HEK293 (cell line): ENCODE data around the gene RHBDF1.
A peak's percentile ranks its signal among the peaks of the same experiment; 100 is the strongest.

Experiments used
- CTCF ChIA-PET: fragments of 350-600 bp; formaldehyde crosslinking; extraction: SDS; loops from one replicate; lab custom pipeline; 2021; ENCODE audit warnings: antibody characterized with exemption; lab: Yijun Ruan, JAX
- POLR2A ChIA-PET: fragments of 300-600 bp; formaldehyde crosslinking; extraction: SDS; loops from one replicate; lab custom pipeline; 2020; ENCODE audit warnings: antibody characterized with exemption, inconsistent platforms; lab: Yijun Ruan, JAX
- H3K27ac ChIP-seq: fragments of 200-500 bp; sonication (Bioruptor generic); 2 replicates; pipeline ENCODE4 v1.5.1; 2014; ENCODE audit warnings: low read depth, low read length, control low read depth, inconsistent platforms; ENCODE audit errors: extremely low read depth
- H3K36me3 ChIP-seq, 2 experiments: fragments of 200-500 bp in 1 of 2; sonication (Bioruptor generic) in 1 of 2; 1 replicate in 1 of 2; 2 replicates in 1 of 2; pipeline ENCODE4 v1.5.1; 2014 to 2017; ENCODE audit warnings: inconsistent platforms in 2 of 2, low read length in 2 of 2; ENCODE audit not compliant: control insufficient read depth in 2 of 2, insufficient read depth in 1 of 2
- H3K4me1 ChIP-seq: fragments of 200-500 bp; sonication (Bioruptor generic); 2 replicates; pipeline ENCODE4 v1.5.1; 2014; ENCODE audit warnings: mild to moderate bottlenecking, low read length, inconsistent platforms; ENCODE audit not compliant: control insufficient read depth, insufficient read depth
- H3K4me3 ChIP-seq: 2 replicates; pipeline ENCODE4 v1.5.1; 2011; ENCODE audit warnings: low read depth, mild to moderate bottlenecking, control low read depth, low read length, moderate library complexity
- H3K9me3 ChIP-seq: fragments of 200-500 bp; sonication (Bioruptor generic); 2 replicates; pipeline ENCODE4 v1.5.1; 2014; ENCODE audit warnings: low read depth, low read length, inconsistent platforms; ENCODE audit not compliant: control insufficient read depth, insufficient read depth
- BCL11B ChIP-seq: fragments of 450-650 bp; formaldehyde crosslinking; IDR thresholded peaks from 2 replicates; pipeline ENCODE4 v1.5.1; 2016; ENCODE audit warnings: low read depth, missing biosample characterization, missing genetic modification characterization
- EGR2 ChIP-seq: fragments of 450-650 bp; formaldehyde crosslinking; IDR thresholded peaks from 2 replicates; pipeline ENCODE4 v1.5.1; 2016; ENCODE audit warnings: low read depth, missing biosample characterization, missing genetic modification characterization
- KLF16 ChIP-seq: fragments of 450-650 bp; formaldehyde crosslinking; IDR thresholded peaks from 2 replicates; pipeline ENCODE4 v1.5.1; 2017; ENCODE audit warnings: missing biosample characterization, missing genetic modification characterization
- KLF8 ChIP-seq: fragments of 450-650 bp; formaldehyde crosslinking; IDR thresholded peaks from 2 replicates; pipeline ENCODE4 v1.5.1; 2016; ENCODE audit warnings: missing biosample characterization, missing genetic modification characterization
- OSR2 ChIP-seq: fragments of 450-650 bp; formaldehyde crosslinking; IDR thresholded peaks from 2 replicates; pipeline ENCODE4 v1.5.1; 2016; ENCODE audit warnings: missing biosample characterization, missing genetic modification characterization
- RBAK ChIP-seq: fragments of 450-650 bp; formaldehyde crosslinking; IDR thresholded peaks from 2 replicates; pipeline ENCODE4 v1.5.1; 2016; ENCODE audit warnings: missing biosample characterization, missing genetic modification characterization
- SP3 ChIP-seq: fragments of 450-650 bp; formaldehyde crosslinking; IDR thresholded peaks from 2 replicates; pipeline ENCODE4 v1.5.1; 2016; ENCODE audit warnings: missing biosample characterization, missing genetic modification characterization
- ZBTB1 ChIP-seq: fragments of 450-650 bp; formaldehyde crosslinking; IDR thresholded peaks from 2 replicates; pipeline ENCODE4 v1.5.1; 2016; ENCODE audit warnings: missing biosample characterization, missing genetic modification characterization
- ZBTB17 ChIP-seq: fragments of 450-650 bp; formaldehyde crosslinking; IDR thresholded peaks from 2 replicates; pipeline ENCODE4 v1.5.1; 2016; ENCODE audit warnings: missing biosample characterization, missing genetic modification characterization
- ZBTB7A ChIP-seq: fragments of 450-650 bp; formaldehyde crosslinking; IDR thresholded peaks from 2 replicates; pipeline ENCODE4 v1.5.1; 2016; ENCODE audit warnings: low read depth, missing biosample characterization, missing genetic modification characterization
- ZFP69B ChIP-seq: fragments of 450-650 bp; formaldehyde crosslinking; IDR thresholded peaks from 2 replicates; pipeline ENCODE4 v1.5.1; 2016; ENCODE audit warnings: missing biosample characterization, missing genetic modification characterization
- ZNF10 ChIP-seq: fragments of 450-650 bp; formaldehyde crosslinking; IDR thresholded peaks from 2 replicates; pipeline ENCODE4 v1.5.1; 2017; ENCODE audit warnings: missing biosample characterization, missing genetic modification characterization
- ZNF148 ChIP-seq: fragments of 450-650 bp; formaldehyde crosslinking; IDR thresholded peaks from 2 replicates; pipeline ENCODE4 v1.5.0; 2017; ENCODE audit warnings: missing biosample characterization, missing genetic modification characterization, borderline replicate concordance
- ZNF174 ChIP-seq: fragments of 450-650 bp; formaldehyde crosslinking; IDR thresholded peaks from 2 replicates; pipeline ENCODE4 v1.5.0; 2017; ENCODE audit warnings: missing biosample characterization, mild to moderate bottlenecking, missing genetic modification characterization
- ZNF2 ChIP-seq: fragments of 450-650 bp; formaldehyde crosslinking; IDR thresholded peaks from 2 replicates; pipeline ENCODE4 v1.5.1; 2016; ENCODE audit warnings: missing biosample characterization, missing genetic modification characterization
- ZNF211 ChIP-seq: fragments of 450-650 bp; formaldehyde crosslinking; IDR thresholded peaks from 2 replicates; pipeline ENCODE4 v1.5.1; 2016; ENCODE audit warnings: low read depth, missing biosample characterization, missing genetic modification characterization
- ZNF549 ChIP-seq: fragments of 450-650 bp; IDR thresholded peaks from 2 replicates; pipeline ENCODE4 v1.5.1; 2018; ENCODE audit warnings: missing biosample characterization, missing genetic modification characterization, mild to moderate bottlenecking, inconsistent platforms, moderate library complexity
- ZNF560 ChIP-seq: fragments of 450-650 bp; formaldehyde crosslinking; IDR thresholded peaks from 2 replicates; pipeline ENCODE4 v1.5.1; 2017; ENCODE audit warnings: missing biosample characterization, missing genetic modification characterization, borderline replicate concordance
- ZNF561 ChIP-seq: fragments of 450-650 bp; IDR thresholded peaks from 2 replicates; pipeline ENCODE4 v1.5.1; 2018; ENCODE audit warnings: missing biosample characterization, missing genetic modification characterization, borderline replicate concordance
- ZNF623 ChIP-seq: fragments of 450-650 bp; formaldehyde crosslinking; IDR thresholded peaks from 2 replicates; pipeline ENCODE4 v1.5.1; 2016; ENCODE audit warnings: missing biosample characterization, missing genetic modification characterization
- ZSCAN16 ChIP-seq: fragments of 450-650 bp; formaldehyde crosslinking; IDR thresholded peaks from 2 replicates; pipeline ENCODE4 v1.5.1; 2016; ENCODE audit warnings: missing biosample characterization, missing genetic modification characterization
- TF ChIP-seq, protein P1 (sequence below): fragments of 450-650 bp; formaldehyde crosslinking; IDR thresholded peaks from 2 replicates; pipeline ENCODE4 v1.5.1; 2017; ENCODE audit warnings: missing biosample characterization, mild to moderate bottlenecking, missing genetic modification characterization, moderate library complexity
- TF ChIP-seq, protein P2 (sequence below): fragments of 450-650 bp; formaldehyde crosslinking; IDR thresholded peaks from 2 replicates; pipeline ENCODE4 v1.5.1; 2016; ENCODE audit warnings: missing biosample characterization, missing genetic modification characterization, borderline replicate concordance
- TF ChIP-seq, protein P3 (sequence below): fragments of 450-650 bp; formaldehyde crosslinking; IDR thresholded peaks from 2 replicates; pipeline ENCODE4 v1.5.1; 2016; ENCODE audit warnings: missing biosample characterization, missing genetic modification characterization
- TF ChIP-seq, protein P4 (sequence below): fragments of 450-650 bp; formaldehyde crosslinking; optimal IDR thresholded peaks from 2 replicates; pipeline ENCODE3; 2016; ENCODE audit warnings: missing biosample characterization, mild to moderate bottlenecking, missing genetic modification characterization
- TF ChIP-seq, protein P5 (sequence below): fragments of 450-650 bp; formaldehyde crosslinking; IDR thresholded peaks from 2 replicates; pipeline ENCODE4 v1.5.1; 2016; ENCODE audit warnings: missing biosample characterization, missing genetic modification characterization

The RHBDF1 gene

DNA sequence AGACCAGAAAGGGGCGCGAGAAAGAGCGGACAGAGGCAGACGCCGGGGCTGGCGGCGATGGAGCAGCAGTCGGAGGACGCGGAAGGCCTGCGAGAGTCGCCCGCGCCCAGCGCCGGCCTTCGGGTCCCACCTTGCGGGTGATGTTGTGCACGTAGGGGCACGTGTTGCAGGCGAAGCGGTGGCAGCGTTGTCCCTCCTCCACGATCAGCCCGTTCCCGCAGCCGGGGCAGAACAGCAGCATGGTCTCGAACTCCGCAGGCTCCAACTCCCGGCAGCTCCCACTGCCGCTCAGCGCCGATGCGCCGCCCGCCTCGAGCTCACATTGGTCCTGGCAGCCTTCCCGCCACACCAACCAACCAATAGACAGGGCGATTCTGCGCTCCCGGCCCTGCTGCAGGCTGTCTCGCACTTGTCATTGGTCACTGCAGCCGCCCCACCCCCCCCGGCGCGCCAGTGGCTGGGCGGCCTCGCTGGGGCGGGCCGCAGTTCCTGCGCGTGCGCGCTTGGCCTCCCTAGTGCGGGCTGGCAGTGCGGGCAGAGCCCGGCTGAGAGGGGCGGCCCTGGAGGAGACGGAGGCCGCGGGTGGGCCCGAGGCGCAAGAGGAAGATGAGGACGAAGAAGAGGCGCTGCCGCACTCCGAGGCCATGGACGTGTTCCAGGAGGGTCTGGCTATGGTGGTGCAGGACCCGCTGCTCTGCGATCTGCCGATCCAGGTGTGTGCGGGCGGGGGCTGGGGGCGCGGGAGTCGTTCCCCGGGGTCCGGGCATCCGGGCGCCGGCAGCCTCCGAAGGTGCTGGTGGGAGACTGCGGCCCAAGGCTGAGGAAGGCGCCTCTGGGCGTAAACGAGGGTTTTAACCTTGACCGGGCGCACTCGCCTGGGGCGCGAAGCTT lies 18.8 kb downstream of the RHBDF1 start, which contains the start of the genes POLR3K and SNRNP25:
TSS of gene POLR3K (minus strand) at position 263 of the 891 bp plus-strand sequence. CDS start at position 241, 22 bp downstream.
TSS of gene SNRNP25 (plus strand) at position 483 of the 891 bp plus-strand sequence. CDS start at position 672, 189 bp downstream.
- peak within 1 kb of the TSS; percentile 84 for H3K27ac ChIP-seq
- no peaks in the 10 kb centered on the region for H3K9me3 ChIP-seq
- H3K4me3 ChIP-seq: peak within 1 kb of the TSS; percentile 91
- no peaks in the 10 kb centered on the region for H3K4me1 ChIP-seq
- peaks cover 19 to 65% of the 10 kb centered on the region in 2 experiments; a peak in 2 of 3 replicates for H3K36me3 ChIP-seq
- POLR2A ChIA-PET: interaction anchor here (0.8 to 1.8 kb wide), 16 partner anchors 9 to 317 kb away, joined by 3 to 20 read pairs (median 4); partner anchors contain the start of gene MRPL28
- CTCF ChIA-PET: interaction anchor here (1.7 to 1.9 kb wide), 3 partner anchors 11 to 43 kb away, joined by 5 to 8 read pairs (median 8); no protein-coding TSS in a partner anchor
- TF ChIP-seq ZBTB7A (0 out of 2 replicates have a peak, but pooled peaks have one; percentile 71), ZNF211 (tag by site-specific recombination) (no peak), ZNF560 (tag by site-specific recombination) (0 out of 2 replicates have a peak, but pooled peaks have one; percentile 5), ZNF623 (no peak), KLF8 (tag by site-specific recombination) (peak; percentile 26; the same call in 1 of the 2 replicates), SP3 (tag by site-specific recombination) (peak; percentile 90), ZBTB1 (0 out of 2 replicates have a peak, but pooled peaks have one; percentile 65), ZNF10 (tag by site-specific recombination) (0 out of 2 replicates have a peak, but pooled peaks have one; percentile 30), ZNF148 (0 out of 2 replicates have a peak, but pooled peaks have one; percentile 22), RBAK (tag by site-specific recombination) (no peak), ZFP69B (tag by site-specific recombination) (peak; percentile 51), ZSCAN16 (tag by site-specific recombination) (no peak), BCL11B (no peak), EGR2 (tag by site-specific recombination) (peak; percentile 66), KLF16 (peak; percentile 72; the same call in 1 of the 2 replicates), ZNF174 (tag by site-specific recombination) (no peak), ZNF2 (tag by site-specific recombination) (peak; percentile 17; the same call in 1 of the 2 replicates), ZNF561 (tag by site-specific recombination) (0 out of 2 replicates have a peak, but pooled peaks have one; percentile 25), OSR2 (tag by site-specific recombination) (peak; percentile 52; the same call in 1 of the 2 replicates), ZBTB17 (tag by site-specific recombination) (peak; percentile 76), ZNF549 (tag by site-specific recombination) (no peak)
- TF ChIP-seq, protein P1, sequence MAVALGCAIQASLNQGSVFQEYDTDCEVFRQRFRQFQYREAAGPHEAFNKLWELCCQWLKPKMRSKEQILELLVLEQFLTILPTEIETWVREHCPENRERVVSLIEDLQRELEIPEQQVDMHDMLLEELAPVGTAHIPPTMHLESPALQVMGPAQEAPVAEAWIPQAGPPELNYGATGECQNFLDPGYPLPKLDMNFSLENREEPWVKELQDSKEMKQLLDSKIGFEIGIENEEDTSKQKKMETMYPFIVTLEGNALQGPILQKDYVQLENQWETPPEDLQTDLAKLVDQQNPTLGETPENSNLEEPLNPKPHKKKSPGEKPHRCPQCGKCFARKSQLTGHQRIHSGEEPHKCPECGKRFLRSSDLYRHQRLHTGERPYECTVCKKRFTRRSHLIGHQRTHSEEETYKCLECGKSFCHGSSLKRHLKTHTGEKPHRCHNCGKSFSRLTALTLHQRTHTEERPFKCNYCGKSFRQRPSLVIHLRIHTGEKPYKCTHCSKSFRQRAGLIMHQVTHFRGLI (tag by site-specific recombination): peak; percentile 13; the same call in 1 of the 2 replicates
- TF ChIP-seq, protein P2, sequence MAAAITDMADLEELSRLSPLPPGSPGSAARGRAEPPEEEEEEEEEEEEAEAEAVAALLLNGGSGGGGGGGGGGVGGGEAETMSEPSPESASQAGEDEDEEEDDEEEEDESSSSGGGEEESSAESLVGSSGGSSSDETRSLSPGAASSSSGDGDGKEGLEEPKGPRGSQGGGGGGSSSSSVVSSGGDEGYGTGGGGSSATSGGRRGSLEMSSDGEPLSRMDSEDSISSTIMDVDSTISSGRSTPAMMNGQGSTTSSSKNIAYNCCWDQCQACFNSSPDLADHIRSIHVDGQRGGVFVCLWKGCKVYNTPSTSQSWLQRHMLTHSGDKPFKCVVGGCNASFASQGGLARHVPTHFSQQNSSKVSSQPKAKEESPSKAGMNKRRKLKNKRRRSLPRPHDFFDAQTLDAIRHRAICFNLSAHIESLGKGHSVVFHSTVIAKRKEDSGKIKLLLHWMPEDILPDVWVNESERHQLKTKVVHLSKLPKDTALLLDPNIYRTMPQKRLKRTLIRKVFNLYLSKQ (tag by site-specific recombination): no peak
- TF ChIP-seq, protein P3, sequence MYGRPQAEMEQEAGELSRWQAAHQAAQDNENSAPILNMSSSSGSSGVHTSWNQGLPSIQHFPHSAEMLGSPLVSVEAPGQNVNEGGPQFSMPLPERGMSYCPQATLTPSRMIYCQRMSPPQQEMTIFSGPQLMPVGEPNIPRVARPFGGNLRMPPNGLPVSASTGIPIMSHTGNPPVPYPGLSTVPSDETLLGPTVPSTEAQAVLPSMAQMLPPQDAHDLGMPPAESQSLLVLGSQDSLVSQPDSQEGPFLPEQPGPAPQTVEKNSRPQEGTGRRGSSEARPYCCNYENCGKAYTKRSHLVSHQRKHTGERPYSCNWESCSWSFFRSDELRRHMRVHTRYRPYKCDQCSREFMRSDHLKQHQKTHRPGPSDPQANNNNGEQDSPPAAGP (tag by site-specific recombination): peak; percentile 42; the same call in 1 of the 2 replicates
- TF ChIP-seq, protein P4, sequence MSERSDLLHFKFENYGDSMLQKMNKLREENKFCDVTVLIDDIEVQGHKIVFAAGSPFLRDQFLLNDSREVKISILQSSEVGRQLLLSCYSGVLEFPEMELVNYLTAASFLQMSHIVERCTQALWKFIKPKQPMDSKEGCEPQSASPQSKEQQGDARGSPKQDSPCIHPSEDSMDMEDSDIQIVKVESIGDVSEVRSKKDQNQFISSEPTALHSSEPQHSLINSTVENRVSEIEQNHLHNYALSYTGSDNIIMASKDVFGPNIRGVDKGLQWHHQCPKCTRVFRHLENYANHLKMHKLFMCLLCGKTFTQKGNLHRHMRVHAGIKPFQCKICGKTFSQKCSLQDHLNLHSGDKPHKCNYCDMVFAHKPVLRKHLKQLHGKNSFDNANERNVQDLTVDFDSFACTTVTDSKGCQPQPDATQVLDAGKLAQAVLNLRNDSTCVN: peak; percentile 93
- TF ChIP-seq, protein P5, sequence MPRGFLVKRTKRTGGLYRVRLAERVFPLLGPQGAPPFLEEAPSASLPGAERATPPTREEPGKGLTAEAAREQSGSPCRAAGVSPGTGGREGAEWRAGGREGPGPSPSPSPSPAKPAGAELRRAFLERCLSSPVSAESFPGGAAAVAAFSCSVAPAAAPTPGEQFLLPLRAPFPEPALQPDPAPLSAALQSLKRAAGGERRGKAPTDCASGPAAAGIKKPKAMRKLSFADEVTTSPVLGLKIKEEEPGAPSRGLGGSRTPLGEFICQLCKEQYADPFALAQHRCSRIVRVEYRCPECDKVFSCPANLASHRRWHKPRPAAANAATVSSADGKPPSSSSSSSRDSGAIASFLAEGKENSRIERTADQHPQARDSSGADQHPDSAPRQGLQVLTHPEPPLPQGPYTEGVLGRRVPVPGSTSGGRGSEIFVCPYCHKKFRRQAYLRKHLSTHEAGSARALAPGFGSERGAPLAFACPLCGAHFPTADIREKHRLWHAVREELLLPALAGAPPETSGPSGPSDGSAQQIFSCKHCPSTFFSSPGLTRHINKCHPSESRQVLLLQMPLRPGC (tag by site-specific recombination): peak; percentile 45; the same call in 1 of the 2 replicates
